Mesenteric fat pad (tissue), 1 donor: ENCODE data around the gene POU6F2. TPM values are rescaled to one million over a fixed set of nuclear protein-coding genes. Genes with fewer than 3 reads are reported as not detected.

Experiments
- DNase-seq: peaks from one replicate; pipeline ENCODE4 v3.0.0-alpha.2; 2020; ENCODE audit warnings: low spot score
- total RNA-seq: library from RNA; stranded (reverse); fragmentation: NEBNext Ultra II Directional; extraction: Animal tissue kit (Norgen Biotek cat#: 25700); gene quantifications from one replicate; pipeline ENCODE4 v1.2.1, GENCODE V29; 2021
- donor health status: DM: yes; HTN: yes; CAD: no.

The POU6F2 gene
- total RNA-seq, 1 donor from 2014 or later = 0.39 TPM

- no peak for DNase-seq
These were observed 85.1 kb downstream of the POU6F2 start for GRCh38 chr7:39062811-39063210.

DNA sequence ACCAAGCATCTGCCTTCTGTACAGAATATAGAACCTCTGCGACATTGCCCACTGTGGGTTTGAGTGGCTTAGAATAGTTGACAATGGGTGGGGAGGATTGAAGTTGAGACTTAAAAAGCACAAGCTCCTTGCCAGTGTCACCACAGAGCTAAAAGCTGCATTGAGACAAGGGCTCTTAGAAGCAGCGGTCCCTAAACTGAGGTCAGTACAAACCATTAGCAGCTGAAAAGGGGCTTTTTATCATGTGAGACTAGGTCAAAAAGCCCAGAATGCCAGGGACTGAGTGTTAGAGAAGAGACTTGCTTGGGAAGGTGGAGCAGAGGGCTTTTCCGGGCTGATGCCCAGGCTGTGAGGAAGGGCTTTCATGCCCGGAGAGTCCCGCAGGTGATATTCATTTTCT lies 91.3 kb downstream of the POU6F2 start:
- DNase-seq = no peak

- DNase-seq = no peak
These were observed 92.5 kb downstream of the POU6F2 start for GRCh38 chr7:39069896-39070881.

DNA sequence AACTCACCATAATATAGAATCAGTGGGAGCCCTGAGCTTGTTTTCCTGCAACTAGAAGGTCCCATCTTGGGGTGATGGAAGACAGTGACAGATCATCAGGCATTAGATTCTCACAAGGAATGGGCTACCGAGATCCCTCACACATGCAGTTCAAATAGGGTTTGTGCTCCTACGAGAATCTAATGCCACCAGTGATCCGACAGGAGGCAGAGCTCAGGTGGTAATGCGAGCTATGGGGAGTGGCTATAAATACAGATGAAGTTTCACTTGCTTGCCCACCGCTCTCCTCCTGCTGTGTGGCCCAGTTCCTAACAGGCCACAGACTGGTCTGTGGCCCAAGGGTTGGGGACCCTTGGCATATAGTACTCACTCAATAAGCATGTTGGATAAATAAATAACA lies 93.4 kb downstream of the POU6F2 start:
- DNase-seq = no peak

GRCh38 chr7:39073432-39073831 lies 95.7 kb downstream of the POU6F2 start:
- no peak for DNase-seq

- no peak for DNase-seq
These were observed 97.5 kb downstream of the POU6F2 start for GRCh38 chr7:39075210-39075609.

GRCh38 chr7:39083781-39084180 lies 106.1 kb downstream of the POU6F2 start:
- no peak for DNase-seq

DNA sequence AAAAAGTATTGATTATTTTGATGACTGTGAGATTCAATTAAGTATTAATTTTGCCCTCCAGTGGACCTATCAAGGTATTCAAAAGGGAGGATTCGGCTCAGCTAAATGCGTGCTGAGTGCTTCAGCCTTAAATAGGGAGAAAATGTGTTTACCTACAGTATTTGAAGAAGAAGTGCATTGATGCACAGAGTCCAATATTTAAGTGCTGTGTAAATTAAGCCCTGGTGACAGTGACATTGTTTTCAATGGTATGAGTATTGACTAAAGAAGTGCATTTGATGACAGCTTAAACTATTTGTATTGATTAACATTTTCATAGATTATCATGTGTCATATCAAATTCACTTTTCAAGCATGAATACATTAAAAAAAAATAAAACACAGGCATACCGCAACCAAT lies 106.6 kb downstream of the POU6F2 start:
- DNase-seq = no peak

DNA sequence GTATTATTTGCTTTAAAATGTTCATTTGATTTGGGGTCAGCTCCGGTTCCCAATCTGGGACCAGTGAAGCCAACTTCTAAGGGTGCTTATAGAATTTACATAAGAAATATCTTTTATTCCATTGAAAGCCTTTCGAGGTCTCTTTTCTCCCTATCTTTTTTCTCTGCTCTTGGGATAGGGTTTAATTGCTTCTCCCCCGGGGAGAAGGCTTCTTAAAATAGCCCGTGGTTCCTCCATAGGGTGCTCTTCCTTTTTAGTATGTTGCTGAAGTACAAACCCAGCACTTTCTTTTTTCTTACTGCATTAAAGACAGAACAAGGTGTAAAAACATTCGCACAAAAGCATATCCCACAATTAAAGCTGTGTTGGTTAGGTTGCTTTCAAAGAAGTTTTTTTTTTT lies 107.5 kb downstream of the POU6F2 start:
- no peak for DNase-seq

GRCh38 chr7:39085590-39086049 lies 107.9 kb downstream of the POU6F2 start:
- no peak for DNase-seq

- DNase-seq = no peak
These were observed 109.1 kb downstream of the POU6F2 start for GRCh38 chr7:39086638-39087360.

GRCh38 chr7:39088730-39089593 lies 111.3 kb downstream of the POU6F2 start:
- DNase-seq = no peak

- DNase-seq = no peak
These were observed 113.4 kb downstream of the POU6F2 start for GRCh38 chr7:39091145-39091544.

- no peak for DNase-seq
These were observed 114.1 kb downstream of the POU6F2 start for GRCh38 chr7:39091774-39092173.

DNA sequence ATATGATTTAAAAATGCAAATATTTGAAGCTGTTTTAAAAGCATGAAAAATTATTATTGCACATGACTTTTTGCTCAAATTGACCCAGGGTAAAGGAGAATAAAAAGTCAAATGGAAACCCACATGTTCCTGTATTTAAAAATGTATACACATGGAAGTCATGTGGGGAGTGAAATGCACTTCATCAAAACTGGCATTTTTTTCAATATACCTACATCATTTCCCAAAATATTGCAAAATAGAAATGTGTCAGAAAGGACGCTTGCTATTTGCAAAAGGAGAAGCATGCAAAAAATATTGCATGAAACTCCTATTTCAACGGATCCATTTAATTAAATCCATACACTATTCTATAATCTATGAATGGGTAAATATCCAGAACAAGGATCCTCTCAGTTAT lies 117.0 kb downstream of the POU6F2 start:
- no peak for DNase-seq

DNA sequence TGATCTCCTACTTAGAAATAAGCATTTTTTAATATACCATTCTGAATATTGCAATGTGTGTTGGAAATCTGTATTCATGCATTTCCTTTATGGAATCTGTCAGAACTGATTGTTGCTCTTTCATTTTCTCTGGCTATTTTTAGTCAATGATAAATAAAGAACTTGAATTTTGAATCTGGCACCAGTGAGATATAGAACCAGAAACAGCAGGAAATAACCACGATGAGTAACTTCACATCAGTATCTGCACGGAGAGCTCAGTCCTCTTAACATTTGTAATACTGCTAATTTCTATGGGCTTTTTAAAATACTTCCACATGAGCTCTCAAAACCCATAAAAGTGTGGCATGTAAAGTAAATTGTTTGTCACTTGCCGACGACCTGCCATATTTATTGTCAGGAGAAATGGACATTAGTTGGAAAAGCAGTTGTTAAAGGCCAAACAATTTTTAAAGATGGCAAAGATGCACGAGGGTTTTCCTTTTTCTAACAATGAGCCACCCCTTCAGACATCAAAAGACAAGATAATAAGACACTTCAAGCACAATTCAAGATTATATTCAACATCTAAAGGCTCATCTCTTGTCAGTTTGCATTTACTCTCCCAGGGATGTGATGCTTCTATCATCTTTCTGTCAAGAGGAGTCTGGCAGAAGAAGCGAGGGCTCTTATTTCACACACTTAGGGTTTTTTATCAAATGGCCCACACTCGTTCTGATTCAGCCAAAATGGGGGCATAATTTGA lies 118.3 kb downstream of the POU6F2 start:
- no peak for DNase-seq

DNA sequence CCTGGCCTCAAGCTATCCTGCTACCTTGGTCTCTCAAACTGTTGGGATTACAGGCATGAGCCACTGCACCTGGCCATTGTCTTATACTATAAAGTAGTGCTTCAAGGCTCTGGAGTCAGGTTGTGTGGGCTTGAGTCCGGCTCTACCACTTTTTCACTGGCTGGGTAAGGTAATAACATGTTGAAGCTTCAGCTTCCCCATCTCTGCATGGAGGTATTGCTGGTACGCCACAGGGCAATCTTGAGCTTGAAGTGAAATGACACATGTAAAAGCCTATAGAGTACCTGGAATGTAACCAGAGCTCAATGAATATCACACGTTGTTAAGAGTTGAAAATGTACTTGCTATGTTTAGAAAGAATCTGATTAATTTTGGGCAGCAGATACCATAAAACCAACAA lies 120.8 kb downstream of the POU6F2 start:
- DNase-seq = no peak

DNA sequence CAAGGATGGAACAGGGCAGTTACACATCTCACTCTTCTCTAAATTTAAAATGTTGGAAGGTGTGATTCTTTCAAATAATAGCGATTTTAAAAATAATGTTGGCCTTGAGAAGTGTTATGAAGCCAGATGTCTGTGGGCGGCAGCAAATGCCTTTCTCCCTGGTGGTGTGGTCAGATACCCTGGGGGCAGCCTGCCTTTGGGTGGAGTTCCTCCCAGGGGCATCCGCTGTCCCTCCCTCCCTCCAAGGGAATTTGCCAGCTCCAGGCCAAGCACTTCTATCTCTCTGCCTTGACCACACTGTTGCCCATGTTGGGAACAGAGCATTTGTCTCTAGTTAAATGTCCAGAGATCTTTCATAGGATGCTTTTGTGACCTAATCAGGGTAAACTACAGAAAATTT lies 121.4 kb downstream of the POU6F2 start:
- no peak for DNase-seq

- DNase-seq = no peak
These were observed 122.6 kb downstream of the POU6F2 start for GRCh38 chr7:39100270-39100669.

- no peak for DNase-seq
These were observed 124.5 kb downstream of the POU6F2 start for GRCh38 chr7:39102234-39102633.

DNA sequence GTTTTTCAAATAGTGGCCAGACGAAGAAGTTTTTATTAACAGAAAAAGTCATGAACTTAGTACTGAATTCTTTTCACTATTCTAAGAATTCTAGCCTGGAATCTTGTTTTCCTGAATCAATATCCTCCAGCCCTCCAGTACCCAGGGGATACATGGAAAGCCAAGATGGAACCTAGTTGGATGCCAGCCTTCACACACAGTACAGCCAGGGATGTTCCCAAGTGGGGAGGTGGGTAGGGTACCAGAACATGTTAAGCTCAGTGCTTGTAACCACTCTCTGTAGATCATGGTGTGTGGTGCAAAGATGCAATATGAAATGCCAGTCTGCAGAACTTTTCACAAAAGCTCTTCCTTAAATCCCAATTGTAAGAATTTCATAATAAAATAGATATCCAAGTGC lies 128.0 kb downstream of the POU6F2 start:
- DNase-seq = no peak
